GM12878 (cell line): ENCODE data around the gene CAMK2A. TPM values are rescaled to one million over a fixed set of nuclear protein-coding genes. Genes with fewer than 3 reads are reported as not detected.

Experiments used
- ATAC-seq: fragments of 200-7000 bp; cut with Tn5 transposase; 3 replicates; pipeline ENCODE4 v1.9.1; 2020; ENCODE audit warnings: mild to moderate bottlenecking, moderate library complexity
- BruUV-seq: library from RNA; stranded (reverse); fragments of 400-500 nt; replicated peaks from 2 replicates; lab custom pipeline; 2021; lab: Mats Ljungman, UMichigan
- CTCF ChIA-PET: fragments of 300-600 bp; sonication (Branson Sonifier 250); formaldehyde crosslinking; extraction: SDS; loops from one replicate; lab custom pipeline; 2021; ENCODE audit warnings: inconsistent platforms; lab: Yijun Ruan, JAX
- POLR2A ChIA-PET: fragments of 350-600 bp; formaldehyde crosslinking; extraction: SDS; loops from one replicate; lab custom pipeline; 2021; ENCODE audit warnings: inconsistent platforms; lab: Charles Lee
- RAD21 ChIA-PET: fragments of 300-600 bp; sonication (Branson Sonifier 250); formaldehyde crosslinking; loops from one replicate; lab custom pipeline; 2023; ENCODE audit warnings: antibody characterized with exemption; ENCODE audit not compliant: unreplicated experiment; lab: Charles Lee
- SMC1A ChIA-PET: fragments of 300-600 bp; sonication (Branson Sonifier 250); formaldehyde crosslinking; loops from one replicate; lab custom pipeline; 2023; ENCODE audit not compliant: unreplicated experiment, uncharacterized antibody; lab: Charles Lee
- DNase-seq: peaks from one replicate; pipeline ENCODE4 v3.0.0-alpha.2; 2011; ENCODE audit warnings: low read depth, low spot score
- FAIRE-seq: peaks from 3 replicates; lab custom pipeline; 2011; peaks lifted over from hg19 to GRCh38; lab: Jason Lieb, UNC
- H2AFZ ChIP-seq: 2 replicates; pipeline ENCODE4 v1.6.0; 2011; ENCODE audit warnings: low read depth, low read length, control low read depth; ENCODE audit not compliant: control insufficient read depth
- H3K27ac ChIP-seq: 2 replicates; pipeline ENCODE4 v1.5.1; 2011; ENCODE audit warnings: control low read depth; ENCODE audit not compliant: control insufficient read depth, insufficient read depth
- H3K27me3 ChIP-seq, 2 experiments: replicated peaks in 1 of 2; 2 replicates each; pipeline versions ENCODE4 v1.6.0 to v1.6.1; 2011; ENCODE audit warnings: low read length in 1 of 2; ENCODE audit not compliant: control insufficient read depth in 2 of 2, insufficient read depth in 2 of 2
- H3K36me3 ChIP-seq, 2 experiments: 2 replicates each; pipeline ENCODE4 v1.5.1; 2011; ENCODE audit warnings: low read length in 1 of 2; ENCODE audit not compliant: control insufficient read depth in 2 of 2, insufficient read depth in 2 of 2
- H3K4me1 ChIP-seq: 2 replicates; pipeline ENCODE4 v1.6.1; 2011; ENCODE audit warnings: mild to moderate bottlenecking, low read length, moderate library complexity, mixed read lengths; ENCODE audit not compliant: control insufficient read depth, insufficient read depth
- H3K4me2 ChIP-seq: 2 replicates; pipeline ENCODE4 v1.6.0; 2011; ENCODE audit warnings: control low read depth; ENCODE audit not compliant: control insufficient read depth, insufficient read depth
- H3K4me3 ChIP-seq: fragments of 200-600 bp; sonication (generic); 2 replicates; pipeline ENCODE4 v1.5.1; 2016
- H3K79me2 ChIP-seq: 2 replicates; pipeline ENCODE4 v1.6.0; 2011; ENCODE audit warnings: low read length; ENCODE audit not compliant: control insufficient read depth, insufficient read depth
- H3K9ac ChIP-seq: 2 replicates; pipeline ENCODE4 v1.8.0; 2011; ENCODE audit warnings: low read length, control low read depth, mixed read lengths; ENCODE audit not compliant: control insufficient read depth, insufficient read depth
- H3K9me3 ChIP-seq: replicated peaks from 3 replicates; pipeline ENCODE4 v1.5.1; 2011; ENCODE audit warnings: mild to moderate bottlenecking, low read length; ENCODE audit not compliant: control insufficient read depth, insufficient read depth
- H4K20me1 ChIP-seq: 2 replicates; pipeline ENCODE4 v1.6.0; 2011; ENCODE audit not compliant: control insufficient read depth, insufficient read depth
- ATF7 ChIP-seq: fragments of 450-650 bp; IDR thresholded peaks from 2 replicates; pipeline ENCODE4 v1.6.1; 2016; ENCODE audit warnings: low read depth, mild to moderate bottlenecking
- BHLHE40 ChIP-seq, 2 experiments: fragments of 450-650 bp in 1 of 2; IDR thresholded peaks; 2 replicates each; pipeline ENCODE4 v1.6.1; 2011 to 2017; ENCODE audit warnings: low read depth in 2 of 2, borderline replicate concordance in 1 of 2, improper control_type of control experiment in 1 of 2, low read length in 1 of 2, mild to moderate bottlenecking in 1 of 2
- CEBPB ChIP-seq, 2 experiments: fragments of 150-350 bp in 1 of 2; IDR thresholded peaks; 2 replicates each; pipeline ENCODE4 v1.6.1; 2012 to 2014; ENCODE audit warnings: low read depth in 2 of 2, low read length in 2 of 2, borderline replicate concordance in 1 of 2, inconsistent platforms in 1 of 2
- EZH2 ChIP-seq: IDR thresholded peaks from 2 replicates; pipeline ENCODE4 v1.6.1; 2012; ENCODE audit warnings: low read depth, mild to moderate bottlenecking, control low read depth, inconsistent platforms, low read length, borderline replicate concordance; ENCODE audit not compliant: control insufficient read depth
- FOXM1 ChIP-seq: IDR thresholded peaks from 2 replicates; pipeline ENCODE4 v1.6.1; 2012; ENCODE audit warnings: low read depth, mild to moderate bottlenecking, inconsistent platforms, low read length, moderate library complexity
- KLF5 ChIP-seq: fragments of 450-650 bp; IDR thresholded peaks from 2 replicates; pipeline ENCODE4 v1.6.1; 2014; ENCODE audit warnings: mild to moderate bottlenecking; ENCODE audit not compliant: partially characterized antibody
- NRF1 ChIP-seq: conservative IDR thresholded peaks from 2 replicates; pipeline ENCODE4 v1.6.1; 2011; ENCODE audit warnings: mild to moderate bottlenecking, low read depth, low read length, improper control_type of control experiment
- SMC3 ChIP-seq: IDR thresholded peaks from 2 replicates; pipeline ENCODE4 v1.6.1; 2011; ENCODE audit warnings: low read length, improper control_type of control experiment, borderline replicate concordance
- SREBF1 ChIP-seq: IDR thresholded peaks from 2 replicates; pipeline ENCODE4 v1.6.1; 2012; ENCODE audit warnings: mild to moderate bottlenecking, low read length
- SUZ12 ChIP-seq: fragments of 200-600 bp; sonication (generic); IDR thresholded peaks from one replicate; pipeline ENCODE4 v1.6.1; 2018; ENCODE audit warnings: antibody characterized with exemption, mild to moderate bottlenecking; ENCODE audit not compliant: unreplicated experiment
- TCF12 ChIP-seq: IDR thresholded peaks from 2 replicates; pipeline ENCODE4 v1.6.1; 2011; ENCODE audit warnings: low read depth, mild to moderate bottlenecking, low read length
- TCF3 ChIP-seq: IDR thresholded peaks from 2 replicates; pipeline ENCODE4 v1.6.1; 2012; ENCODE audit warnings: low read depth, mild to moderate bottlenecking, low read length, borderline replicate concordance; ENCODE audit not compliant: insufficient read depth
- WRNIP1 ChIP-seq: IDR thresholded peaks from 2 replicates; pipeline ENCODE4 v1.6.1; 2011; ENCODE audit warnings: low read depth, low read length, improper control_type of control experiment, borderline replicate concordance
- ZNF274 ChIP-seq: IDR thresholded peaks from one replicate; pipeline ENCODE4 v1.8.0; 2011; ENCODE audit not compliant: insufficient read length, insufficient read depth
- WGBS: methylation state at CpG from one replicate; pipeline ENCODE4 v1.1.6; 2016; ENCODE audit warnings: low lambda C conversion rate; ENCODE audit not compliant: insufficient replicate concordance, insufficient coverage; ENCODE audit errors: missing lambda C conversion rate; 5-methylcytosine and 5-hydroxymethylcytosine counted together
- in situ Hi-C: fragments of 300-500 bp; cut with MboI; formaldehyde crosslinking; loops from 9 replicates; pipeline ENCODE4 v1.14.3; 2018; ENCODE audit warnings: mixed read lengths
- intact Hi-C: fragments of 100-400 bp; cut with micrococcal nuclease; formaldehyde crosslinking; loops from one replicate; pipeline ENCODE4 v1.14.2; 2022; ENCODE audit not compliant: unreplicated experiment
- polyA plus RNA-seq, 11 experiments: library from polyadenylated mRNA; depleted of rRNA in 4 of 11; unstranded in 6 of 11; stranded (reverse) in 5 of 11; fragments of >200 nt; fragmentation: Nextera tagmentation in 4 of 11; fragmentation: Illumina TruSeq in 1 of 11; extraction: Ambion mirVana in 4 of 11; extraction: Trizol in 1 of 11; gene quantifications; 1 replicate in 1 of 11; 2 replicates in 10 of 11; pipeline versions ENCODE4 v1.2.1 to v1.2.3, GENCODE V29; 2011 to 2016; ENCODE audit warnings: inconsistent platforms in 2 of 11, missing spikeins in 2 of 11, low read depth in 1 of 11
- total RNA-seq, 4 experiments: library from RNA; depleted of rRNA in 3 of 4; stranded (reverse); fragments of >200 nt in 3 of 4; fragmentation: Illumina TruSeq in 1 of 4; extraction: Trizol in 1 of 4; gene quantifications; 2 replicates each; pipeline versions ENCODE4 v1.2.1 to v1.2.3, GENCODE V29; 2013 to 2021
- TF ChIP-seq, protein P1 (sequence below): fragments of 450-650 bp; IDR thresholded peaks from 2 replicates; pipeline ENCODE4 v1.6.1; 2018; ENCODE audit warnings: borderline replicate concordance, mild to moderate bottlenecking; ENCODE audit not compliant: partially characterized antibody

Gene CAMK2A
- total and polyA plus RNA-seq, 10 of the 15 experiments (the other 5 are each of a cell fraction or from before 2014, with no cell fraction given) = 0.11 TPM; not detected in 9

DNA sequence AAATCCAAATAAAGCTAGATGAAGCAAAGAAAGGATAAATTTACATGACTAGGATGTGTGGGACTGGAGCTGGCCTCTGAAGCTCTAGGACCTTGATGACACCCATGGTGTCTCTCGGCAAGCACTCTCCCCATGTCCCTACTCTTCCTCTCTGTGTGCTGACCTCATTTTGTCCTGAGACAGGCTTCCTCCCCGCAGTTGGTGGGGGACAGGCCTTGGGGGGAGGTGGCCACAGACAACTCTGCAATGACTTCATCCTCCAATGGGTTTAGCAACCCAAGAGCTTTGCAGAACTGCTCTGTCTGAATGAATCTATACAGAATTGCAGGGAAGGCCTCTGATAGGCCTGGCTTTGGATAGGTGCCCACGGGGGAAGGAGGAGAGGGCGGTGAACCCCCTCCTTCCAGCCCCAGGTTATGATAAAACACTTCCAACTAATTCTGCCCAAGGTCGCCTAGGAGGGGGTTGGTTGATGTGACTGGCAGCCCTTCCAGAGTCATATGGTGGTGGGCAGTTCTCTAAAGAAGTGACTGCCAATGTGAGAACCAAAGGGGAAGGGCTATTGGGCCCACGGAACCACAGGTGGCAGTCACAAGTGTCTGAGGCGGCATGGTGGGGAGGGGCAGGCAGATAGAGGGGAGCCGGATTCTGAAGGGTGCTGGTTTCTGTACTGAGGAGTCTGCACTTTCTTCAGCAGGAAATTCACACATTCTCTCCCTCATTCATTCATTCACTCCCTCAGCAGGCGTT lies 93.7 kb downstream of the CAMK2A start:
- Histone ChIP-seq H3K9ac (no peak overlapping the region), H4K20me1 (no peaks in the 10 kb centered on the region; the same call in 1 of the 2 replicates), H3K4me3 (no peak overlapping the region), H3K9me3 (no peaks in the 10 kb centered on the region), H3K27me3 (peaks cover 4 to 6% of the 10 kb centered on the region in 2 experiments), H2AFZ (no peak overlapping the region), H3K27ac (no peak overlapping the region), H3K36me3 (no peaks in the 10 kb centered on the region), H3K4me2 (no peak overlapping the region), H3K4me1 (no peaks in the 10 kb centered on the region), H3K79me2 (no peaks in the 10 kb centered on the region)
- ATAC-seq (no peak), DNase-seq (no peak), FAIRE-seq (no peak)
- no TSS peak for BruUV-seq
- ChIA-PET CTCF (interaction anchor here (1.7 kb wide), 1 partner anchor 20 kb away, joined by 4 read pairs; no protein-coding TSS in a partner anchor), SMC1A (interaction anchor here (1.0 kb wide), 1 partner anchor 155 kb away, joined by 4 read pairs; no protein-coding TSS in a partner anchor), POLR2A (no interaction called here), RAD21 (no interaction called here)
- in situ Hi-C loops (no loop called here), intact Hi-C loops (no loop called here)
- 22% methylated on average over 9 of the region's 9 CpGs for WGBS
- TF ChIP-seq ZNF274 (no peak), KLF5 (no peak), BHLHE40 (IDR thresholded peaks at IDR 0.05; ENCODE audit: borderline replicate concordance in 1 of 2, low read depth in 2 of 2, low read length in 1 of 2) (no peak), SREBF1 (no peak), TCF3 (no peak), SUZ12 (no peak), TCF12 (no peak), WRNIP1 (no peak), EZH2 (no peak), CEBPB (IDR thresholded peaks at IDR 0.05; ENCODE audit: borderline replicate concordance in 1 of 2, low read depth in 2 of 2, low read length in 2 of 2) (no peak), NRF1 (no peak), SMC3 (no peak), ATF7 (no peak), FOXM1 (no peak)
- TF ChIP-seq, protein P1, sequence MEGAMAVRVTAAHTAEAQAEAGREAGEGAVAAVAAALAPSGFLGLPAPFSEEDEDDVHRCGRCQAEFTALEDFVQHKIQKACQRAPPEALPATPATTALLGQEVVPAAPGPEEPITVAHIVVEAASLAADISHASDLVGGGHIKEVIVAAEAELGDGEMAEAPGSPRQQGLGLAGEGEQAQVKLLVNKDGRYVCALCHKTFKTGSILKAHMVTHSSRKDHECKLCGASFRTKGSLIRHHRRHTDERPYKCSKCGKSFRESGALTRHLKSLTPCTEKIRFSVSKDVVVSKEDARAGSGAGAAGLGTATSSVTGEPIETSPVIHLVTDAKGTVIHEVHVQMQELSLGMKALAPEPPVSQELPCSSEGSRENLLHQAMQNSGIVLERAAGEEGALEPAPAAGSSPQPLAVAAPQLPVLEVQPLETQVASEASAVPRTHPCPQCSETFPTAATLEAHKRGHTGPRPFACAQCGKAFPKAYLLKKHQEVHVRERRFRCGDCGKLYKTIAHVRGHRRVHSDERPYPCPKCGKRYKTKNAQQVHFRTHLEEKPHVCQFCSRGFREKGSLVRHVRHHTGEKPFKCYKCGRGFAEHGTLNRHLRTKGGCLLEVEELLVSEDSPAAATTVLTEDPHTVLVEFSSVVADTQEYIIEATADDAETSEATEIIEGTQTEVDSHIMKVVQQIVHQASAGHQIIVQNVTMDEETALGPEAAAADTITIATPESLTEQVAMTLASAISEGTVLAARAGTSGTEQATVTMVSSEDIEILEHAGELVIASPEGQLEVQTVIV = no peak
